Activated T-cell treated with anti-CD3 and anti-CD28 coated beads, Interleukin-2, amount 50 U/mL, for 4 hours (primary cell): ENCODE results near the gene NVL. TPM values are rescaled to one million over a fixed set of nuclear protein-coding genes. Genes with fewer than 3 reads are reported as not detected.
"Not testable (repeated sequence)": the region's sequence is repeated elsewhere in the genome, so short reads cannot be mapped to it uniquely, and the experiment has no call there.

Experiments
- ATAC-seq, 2 donors: fragments of 200-7000 bp; cut with Tn5 transposase; one replicate each; pipeline ENCODE4 v1.10.0; 2021
- DNase-seq: peaks from one replicate; pipeline ENCODE4 v3.0.0-alpha.2; 2020
- H3K27me3 Mint-ChIP-seq: one replicate; pipeline ENCODE4 v1.8.0; 2021; ENCODE audit warnings: low read depth, mixed read lengths
- H3K36me3 Mint-ChIP-seq: one replicate; pipeline ENCODE4 v1.8.0; 2022; ENCODE audit warnings: mixed read lengths; ENCODE audit not compliant: insufficient read depth
- H3K4me1 Mint-ChIP-seq: one replicate; pipeline ENCODE4 v1.8.0; 2021; ENCODE audit warnings: low read depth, mixed read lengths
- H3K4me3 Mint-ChIP-seq: one replicate; pipeline ENCODE4 v1.8.0; 2021; ENCODE audit warnings: mild to moderate bottlenecking, moderate library complexity, mixed read lengths
- H3K9me3 Mint-ChIP-seq: one replicate; pipeline ENCODE4 v1.8.0; 2021; ENCODE audit warnings: mixed read lengths
- total RNA-seq, 3 donors: library from RNA; stranded (reverse); gene quantifications; one replicate each; pipeline ENCODE4 v1.2.1, GENCODE V29; 2021

The NVL gene
- total RNA-seq, 3 donors from 2014 or later: 40.0 to 42.7 (median 41.8) TPM

GRCh38 chr1:224317383-224318045, 12.5 kb downstream of the NVL start:
- H3K9me3 Mint-ChIP-seq: no peaks in the 10 kb centered on the region
- no peak overlapping the region for H3K4me3 Mint-ChIP-seq
- ATAC-seq (no peak), DNase-seq (no peak)
- H3K4me1 Mint-ChIP-seq: peaks cover 5% of the 10 kb centered on the region
- no peaks in the 10 kb centered on the region for H3K27me3 Mint-ChIP-seq
- peaks cover 24% of the 10 kb centered on the region for H3K36me3 Mint-ChIP-seq

DNA sequence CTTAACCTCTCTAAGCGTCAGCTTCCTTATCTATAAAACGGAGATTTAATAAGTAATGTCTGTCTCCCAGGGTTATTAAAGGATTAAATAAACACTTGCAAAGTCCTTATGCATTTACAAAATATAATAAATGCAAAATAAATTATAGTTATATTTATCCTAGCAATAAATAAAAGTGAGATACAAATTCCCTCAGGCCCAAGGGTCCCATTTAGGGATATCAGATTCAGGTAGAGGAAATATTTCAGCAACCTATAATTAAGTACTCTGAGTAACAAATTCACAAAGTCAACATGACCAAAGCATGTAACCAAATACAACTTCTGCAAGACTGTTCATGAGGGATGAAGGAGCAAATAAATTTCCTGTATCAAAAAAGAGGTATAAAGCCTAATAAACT, 17.9 kb downstream of the NVL start:
- Mint-ChIP-seq H3K36me3 (peaks cover 31% of the 10 kb centered on the region), H3K4me3 (no peak overlapping the region), H3K9me3 (no peaks in the 10 kb centered on the region), H3K4me1 (no peaks in the 10 kb centered on the region), H3K27me3 (no peaks in the 10 kb centered on the region)
- ATAC-seq (no peak), DNase-seq (no peak)

DNA sequence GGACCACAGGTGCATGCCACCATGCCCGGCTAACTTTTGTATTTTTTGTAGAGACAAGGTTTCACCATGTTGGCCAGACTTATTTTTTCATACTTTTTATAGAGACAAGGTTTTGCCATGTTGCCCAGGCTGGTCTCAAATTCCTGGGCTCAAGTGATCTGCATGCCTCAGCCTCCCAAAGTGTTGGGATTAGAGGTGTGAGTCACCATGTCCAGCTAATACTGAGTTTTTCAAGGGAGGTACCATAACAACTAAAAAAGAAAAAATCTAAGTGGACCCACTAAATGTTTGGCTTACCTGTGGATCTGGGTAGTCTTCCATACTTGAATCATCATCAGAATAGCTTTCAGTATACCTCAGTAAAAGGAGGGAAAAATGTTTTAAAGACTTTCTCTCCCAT, 18.5 kb downstream of the NVL start:
- H3K36me3 Mint-ChIP-seq: peaks cover 32% of the 10 kb centered on the region
- not testable (repeated sequence) for H3K4me3 Mint-ChIP-seq, DNase-seq, ATAC-seq, H3K27me3 Mint-ChIP-seq, H3K4me1 Mint-ChIP-seq, H3K9me3 Mint-ChIP-seq

DNA sequence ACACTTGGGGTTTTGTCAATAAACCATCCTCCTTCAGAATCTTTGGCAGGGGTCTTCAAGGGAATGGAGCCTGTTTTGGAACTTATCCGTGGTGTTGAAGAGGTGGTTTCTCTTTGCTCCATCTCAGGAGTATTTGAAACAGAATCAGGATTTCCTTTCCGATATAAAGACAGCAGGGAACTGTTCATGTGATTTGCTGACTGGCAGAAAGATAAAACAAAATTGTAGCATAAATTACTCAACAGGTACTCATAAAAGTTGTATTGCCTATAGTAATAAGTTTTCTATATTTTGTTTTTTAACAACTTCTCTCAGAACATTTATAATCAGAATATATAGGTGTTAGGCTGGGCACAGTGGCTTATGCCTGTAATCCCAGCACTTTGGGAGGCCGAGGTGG, 21.9 kb downstream of the NVL start:
- no peaks in the 10 kb centered on the region for H3K9me3 Mint-ChIP-seq
- ATAC-seq: no peak
- no peaks in the 10 kb centered on the region for H3K4me1 Mint-ChIP-seq
- H3K4me3 Mint-ChIP-seq: no peak overlapping the region
- H3K27me3 Mint-ChIP-seq: no peaks in the 10 kb centered on the region
- peaks cover 33% of the 10 kb centered on the region for H3K36me3 Mint-ChIP-seq
- DNase-seq: no peak

DNA sequence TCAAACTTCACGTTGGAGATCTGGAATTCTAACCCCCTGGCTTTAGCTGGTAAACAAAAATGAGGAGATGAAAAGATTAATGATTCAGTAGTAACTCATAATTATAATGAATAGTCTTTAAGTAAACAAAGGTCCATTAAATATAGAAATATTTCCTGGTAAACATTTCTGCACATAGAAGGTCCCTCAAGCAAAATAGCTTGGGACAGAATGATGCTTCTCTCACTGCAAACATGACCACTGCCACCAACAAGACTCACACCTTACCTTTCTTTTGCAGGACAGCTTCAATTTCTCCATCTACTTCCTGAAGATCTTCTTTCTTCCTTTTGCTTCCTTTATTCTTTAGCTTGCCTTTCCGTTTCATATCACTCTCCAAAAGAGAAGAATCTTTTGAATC, 25.2 kb downstream of the NVL start:
- H3K9me3 Mint-ChIP-seq: no peaks in the 10 kb centered on the region
- H3K4me3 Mint-ChIP-seq: no peak overlapping the region
- peaks cover 31% of the 10 kb centered on the region for H3K36me3 Mint-ChIP-seq
- no peak for DNase-seq
- ATAC-seq: no peak
- H3K4me1 Mint-ChIP-seq: no peaks in the 10 kb centered on the region
- no peaks in the 10 kb centered on the region for H3K27me3 Mint-ChIP-seq

DNA sequence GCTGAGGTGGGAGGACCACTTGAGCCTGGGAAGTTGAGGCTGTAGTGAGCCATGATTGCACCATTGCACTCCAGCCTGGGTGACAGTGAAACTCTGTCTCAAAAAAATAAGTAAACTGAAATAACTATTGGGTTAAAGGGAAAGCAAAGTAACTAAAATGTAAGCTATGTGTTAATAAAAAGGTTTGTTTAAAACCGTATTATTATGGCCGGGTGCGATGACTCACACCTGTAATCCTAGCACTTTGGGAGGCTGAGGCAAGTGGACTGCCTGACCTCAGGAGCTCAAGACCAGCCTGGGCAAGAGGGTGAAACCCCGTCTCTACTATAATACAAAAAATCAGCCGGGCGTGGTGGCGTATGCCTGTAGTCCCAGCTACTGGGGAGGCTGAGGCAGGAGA, 27.0 kb downstream of the NVL start:
- H3K4me1 Mint-ChIP-seq: no peaks in the 10 kb centered on the region
- ATAC-seq (no peak), DNase-seq (no peak)
- no peak overlapping the region for H3K4me3 Mint-ChIP-seq
- peaks cover 34% of the 10 kb centered on the region for H3K36me3 Mint-ChIP-seq
- H3K27me3 Mint-ChIP-seq: no peaks in the 10 kb centered on the region
- H3K9me3 Mint-ChIP-seq: no peaks in the 10 kb centered on the region

GRCh38 chr1:224301391-224301790, 28.6 kb downstream of the NVL start:
- DNase-seq: no peak
- Mint-ChIP-seq H3K9me3 (no peaks in the 10 kb centered on the region), H3K4me3 (no peak overlapping the region), H3K27me3 (no peaks in the 10 kb centered on the region), H3K4me1 (no peaks in the 10 kb centered on the region), H3K36me3 (peaks cover 35% of the 10 kb centered on the region)
- no peak for ATAC-seq

- H3K36me3 Mint-ChIP-seq: peaks cover 33% of the 10 kb centered on the region
- H3K9me3 Mint-ChIP-seq: no peaks in the 10 kb centered on the region
- ATAC-seq (no peak), DNase-seq (no peak)
- H3K4me3 Mint-ChIP-seq: no peak overlapping the region
- no peaks in the 10 kb centered on the region for H3K4me1 Mint-ChIP-seq
- no peaks in the 10 kb centered on the region for H3K27me3 Mint-ChIP-seq
Observed at GRCh38 chr1:224300346-224300745, 29.6 kb downstream of the NVL start.

DNA sequence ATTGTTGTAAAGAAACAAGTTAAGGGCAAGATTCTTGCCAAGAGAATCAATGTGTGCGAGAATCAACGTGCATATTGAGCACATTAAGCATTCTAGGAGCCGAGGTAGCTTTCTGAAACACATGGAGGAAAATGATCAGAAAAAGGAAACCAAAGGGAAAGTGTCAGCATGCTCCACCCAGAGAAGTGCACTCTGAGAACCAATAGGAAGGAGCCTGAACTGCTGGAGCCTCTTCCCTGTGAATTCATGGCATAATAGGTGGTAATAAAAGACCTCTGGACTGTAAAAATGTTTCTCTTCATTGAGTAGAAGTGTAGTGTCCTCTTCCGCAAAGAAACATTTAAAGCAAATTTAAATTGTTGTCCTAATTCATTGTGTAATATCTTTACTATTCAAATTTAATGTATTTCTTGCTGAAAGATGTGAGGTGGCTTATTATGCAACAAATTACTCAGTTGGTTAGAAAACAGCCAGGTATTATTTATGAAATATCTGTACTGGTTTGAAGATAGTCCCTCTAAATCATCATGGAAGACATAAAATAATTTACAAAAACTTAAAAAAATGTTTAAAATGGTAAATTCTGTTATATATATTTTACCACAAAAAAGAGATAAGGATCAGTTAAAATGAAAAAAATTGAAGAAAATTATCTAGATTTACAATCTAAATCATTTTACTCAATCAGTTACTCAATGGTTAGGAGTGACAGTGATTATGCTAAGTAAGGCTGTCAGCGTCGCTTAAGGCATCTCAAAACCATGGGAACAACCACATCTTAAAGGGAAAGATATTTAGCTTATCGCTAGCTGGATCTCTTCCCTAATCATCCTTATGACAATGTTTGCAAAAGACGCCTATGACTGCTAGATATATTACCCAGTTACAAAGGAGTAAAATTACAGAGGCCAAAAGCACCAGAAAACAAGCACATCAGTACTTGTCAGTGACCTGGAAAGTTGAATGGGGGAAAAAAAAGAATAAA, 31.3 kb downstream of the NVL start:
- Mint-ChIP-seq H3K4me3 (no peak overlapping the region), H3K27me3 (no peaks in the 10 kb centered on the region), H3K36me3 (peaks cover 29% of the 10 kb centered on the region), H3K9me3 (no peaks in the 10 kb centered on the region), H3K4me1 (no peaks in the 10 kb centered on the region)
- no peak for ATAC-seq
- no peak for DNase-seq

DNA sequence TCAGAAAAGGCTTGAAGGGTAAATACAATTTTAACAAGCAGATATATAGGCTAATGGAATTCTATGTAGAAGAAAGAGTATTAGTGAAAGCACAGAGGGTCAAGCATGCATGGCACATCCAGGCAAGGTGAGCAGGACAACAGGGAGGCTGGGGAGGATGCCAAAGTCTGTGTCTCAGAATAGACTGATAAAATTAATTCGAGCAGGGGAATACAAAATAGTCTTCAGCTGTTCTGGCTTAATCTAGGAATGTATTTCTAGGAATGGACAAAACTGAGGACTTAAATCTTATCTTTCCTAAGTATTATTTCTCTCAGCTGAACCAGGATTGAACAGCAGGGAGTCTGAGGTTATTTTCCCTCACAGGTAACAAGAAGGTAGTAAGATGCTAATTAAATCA, 35.2 kb downstream of the NVL start:
- no peak overlapping the region for H3K4me3 Mint-ChIP-seq
- ATAC-seq (no peak), DNase-seq (no peak)
- H3K4me1 Mint-ChIP-seq: no peaks in the 10 kb centered on the region
- no peaks in the 10 kb centered on the region for H3K27me3 Mint-ChIP-seq
- peaks cover 25% of the 10 kb centered on the region for H3K36me3 Mint-ChIP-seq
- no peaks in the 10 kb centered on the region for H3K9me3 Mint-ChIP-seq

DNA sequence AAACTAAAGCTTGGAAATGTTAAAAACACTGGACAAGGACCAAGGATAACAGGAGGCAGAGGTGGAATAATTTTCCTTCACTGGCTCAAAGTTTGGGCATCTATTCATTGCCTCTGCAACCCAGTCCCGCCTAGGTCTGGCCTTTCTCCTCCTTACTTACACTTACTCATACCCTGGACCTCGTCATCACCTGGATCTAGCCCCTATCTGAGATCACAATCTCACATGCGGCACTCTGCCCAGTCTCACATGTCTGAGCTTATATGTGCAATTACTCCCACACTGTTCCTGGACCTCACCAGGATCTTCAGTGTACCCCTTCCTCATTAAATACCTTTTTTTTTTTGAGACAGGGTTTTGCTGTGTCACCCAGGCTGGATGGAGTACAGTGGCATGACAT, 37.6 kb downstream of the NVL start:
- DNase-seq (no peak), ATAC-seq (no peak)
- Mint-ChIP-seq H3K4me1 (no peaks in the 10 kb centered on the region), H3K9me3 (no peaks in the 10 kb centered on the region), H3K27me3 (no peaks in the 10 kb centered on the region), H3K36me3 (peaks cover 21% of the 10 kb centered on the region), H3K4me3 (no peak overlapping the region)

- H3K9me3 Mint-ChIP-seq: no peaks in the 10 kb centered on the region
- H3K36me3 Mint-ChIP-seq: peaks cover 20% of the 10 kb centered on the region
Observed at GRCh38 chr1:224289396-224289795, 40.6 kb downstream of the NVL start.

DNA sequence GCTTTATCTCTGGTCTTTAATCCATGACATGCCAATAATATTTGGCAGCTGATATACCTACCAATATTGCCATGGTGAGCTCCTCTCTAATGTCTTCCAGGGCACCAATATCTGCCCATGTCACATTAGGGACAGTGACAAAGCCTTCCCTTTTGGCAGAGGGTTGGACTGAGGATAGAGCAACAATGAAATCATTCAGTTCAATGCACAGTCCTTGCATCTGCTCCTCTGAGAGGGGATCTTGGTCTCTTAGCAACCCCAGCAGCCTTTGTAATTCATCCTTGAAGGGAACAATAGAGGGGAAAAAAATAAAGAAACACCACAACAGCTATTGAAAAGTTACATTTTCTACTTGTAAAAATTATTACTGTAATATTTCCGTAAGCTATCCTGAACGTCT, 42.3 kb downstream of the NVL start:
- Mint-ChIP-seq H3K4me3 (no peak overlapping the region), H3K36me3 (peaks cover 18% of the 10 kb centered on the region), H3K9me3 (no peaks in the 10 kb centered on the region), H3K27me3 (no peaks in the 10 kb centered on the region), H3K4me1 (no peaks in the 10 kb centered on the region)
- no peak for DNase-seq
- no peak for ATAC-seq

More at GRCh38 chr1:224289396-224289795, 40.6 kb downstream of the NVL start:
- DNase-seq (no peak), ATAC-seq (no peak)
- no peaks in the 10 kb centered on the region for H3K27me3 Mint-ChIP-seq
- H3K4me3 Mint-ChIP-seq: no peak overlapping the region
- no peaks in the 10 kb centered on the region for H3K4me1 Mint-ChIP-seq

- H3K36me3 Mint-ChIP-seq: peaks cover 21% of the 10 kb centered on the region
- no peak overlapping the region for H3K4me3 Mint-ChIP-seq
Observed at GRCh38 chr1:224282140-224282539, 47.8 kb downstream of the NVL start.

More at GRCh38 chr1:224282140-224282539, 47.8 kb downstream of the NVL start:
- no peak for DNase-seq
- ATAC-seq: no peak
- no peaks in the 10 kb centered on the region for H3K4me1 Mint-ChIP-seq
- H3K9me3 Mint-ChIP-seq: no peaks in the 10 kb centered on the region
- H3K27me3 Mint-ChIP-seq: no peaks in the 10 kb centered on the region
